Skeletal muscle cell (primary cell): Measurements from ENCODE around the gene ST3GAL6.

ENCODE experiments used
- DNase-seq: peaks from one replicate; pipeline ENCODE4 v3.0.0-alpha.2; 2010; ENCODE audit warnings: low read depth
- H3K4me3 ChIP-seq: 2 replicates; pipeline ENCODE4 v1.5.1; 2011; ENCODE audit warnings: low read depth, mild to moderate bottlenecking, control low read depth, low read length, moderate library complexity

The ST3GAL6 gene

GRCh38 chr3:98735761-98736269 lies 27.3 kb upstream of the ST3GAL6 start:
- no peak for DNase-seq
- no peak overlapping the region for H3K4me3 ChIP-seq

- DNase-seq: no peak
- no peak overlapping the region for H3K4me3 ChIP-seq
Observed at GRCh38 chr3:98737301-98737700, 25.8 kb upstream of the ST3GAL6 start.

GRCh38 chr3:98739266-98739665 lies 23.9 kb upstream of the ST3GAL6 start:
- H3K4me3 ChIP-seq: no peak overlapping the region
- no peak for DNase-seq

GRCh38 chr3:98740324-98740723 lies 22.8 kb upstream of the ST3GAL6 start:
- H3K4me3 ChIP-seq: no peak overlapping the region
- DNase-seq: no peak

- no peak for DNase-seq
- no peak overlapping the region for H3K4me3 ChIP-seq
Observed at GRCh38 chr3:98741121-98741716, 21.9 kb upstream of the ST3GAL6 start.

GRCh38 chr3:98743071-98743470 lies 20.1 kb upstream of the ST3GAL6 start:
- no peak for DNase-seq
- H3K4me3 ChIP-seq: no peak overlapping the region

- no peak overlapping the region for H3K4me3 ChIP-seq
Observed at GRCh38 chr3:98744283-98744682, 18.9 kb upstream of the ST3GAL6 start.

GRCh38 chr3:98745718-98746117 lies 17.4 kb upstream of the ST3GAL6 start:
- no peak overlapping the region for H3K4me3 ChIP-seq
- DNase-seq: no peak

More at GRCh38 chr3:98744283-98744682, 18.9 kb upstream of the ST3GAL6 start:
- DNase-seq: no peak

- DNase-seq: no peak
- no peak overlapping the region for H3K4me3 ChIP-seq
Observed at GRCh38 chr3:98746122-98746521, 17.0 kb upstream of the ST3GAL6 start.

GRCh38 chr3:98746882-98747281 lies 16.3 kb upstream of the ST3GAL6 start:
- no peak for DNase-seq
- H3K4me3 ChIP-seq: no peak overlapping the region

- DNase-seq: no peak
- no peak overlapping the region for H3K4me3 ChIP-seq
Observed at GRCh38 chr3:98750276-98750919, 12.7 kb upstream of the ST3GAL6 start.

- DNase-seq: no peak
- H3K4me3 ChIP-seq: no peak overlapping the region
Observed at GRCh38 chr3:98754483-98754882, 8.7 kb upstream of the ST3GAL6 start.

GRCh38 chr3:98755601-98756000 lies 7.5 kb upstream of the ST3GAL6 start:
- no peak for DNase-seq
- no peak overlapping the region for H3K4me3 ChIP-seq

- no peak overlapping the region for H3K4me3 ChIP-seq
- DNase-seq: no peak
Observed at GRCh38 chr3:98759629-98760028, 3.5 kb upstream of the ST3GAL6 start.

GRCh38 chr3:98761643-98762229 lies 1.4 kb upstream of the ST3GAL6 start:
- H3K4me3 ChIP-seq: no peak overlapping the region
- no peak for DNase-seq

- no peak for DNase-seq
- no peak overlapping the region for H3K4me3 ChIP-seq
Observed at GRCh38 chr3:98763819-98764418, 779 bp downstream of the ST3GAL6 start.

- no peak overlapping the region for H3K4me3 ChIP-seq
- no peak for DNase-seq
Observed at GRCh38 chr3:98764472-98764884, 1.3 kb downstream of the ST3GAL6 start.

- H3K4me3 ChIP-seq: no peak overlapping the region
- no peak for DNase-seq
Observed at GRCh38 chr3:98765721-98766120, 2.6 kb downstream of the ST3GAL6 start.

- H3K4me3 ChIP-seq: no peak overlapping the region
- no peak for DNase-seq
Observed at GRCh38 chr3:98766924-98767323, 3.8 kb downstream of the ST3GAL6 start.

GRCh38 chr3:98768961-98769360 lies 5.8 kb downstream of the ST3GAL6 start:
- no peak for DNase-seq
- no peak overlapping the region for H3K4me3 ChIP-seq
